Astrocyte (in vitro differentiated cells and primary cell): ENCODE results near the gene KRT73. TPM values are rescaled to one million over a fixed set of nuclear protein-coding genes. Genes with fewer than 3 reads are reported as not detected.

Source experiments
- DNase-seq: peaks from one replicate; pipeline ENCODE4 v3.0.0-alpha.2; 2010; ENCODE audit warnings: low read depth
- FAIRE-seq: peaks from 2 replicates; lab custom pipeline; 2011; peaks lifted over from hg19 to GRCh38; lab: Jason Lieb, UNC
- H2AFZ ChIP-seq: 2 replicates; pipeline ENCODE4 v1.6.0; 2012; ENCODE audit warnings: low read depth, low read length, inconsistent platforms
- H3K27ac ChIP-seq: 2 replicates; pipeline ENCODE4 v1.5.1; 2011; ENCODE audit warnings: low read depth, low read length, inconsistent platforms
- H3K27me3 ChIP-seq: 2 replicates; pipeline ENCODE4 v1.6.0; 2011; ENCODE audit warnings: low read length, inconsistent platforms; ENCODE audit not compliant: insufficient read depth
- H3K36me3 ChIP-seq: 2 replicates; pipeline ENCODE4 v1.5.1; 2011; ENCODE audit warnings: low read length, inconsistent platforms; ENCODE audit not compliant: insufficient read depth
- H3K4me1 ChIP-seq: 2 replicates; pipeline ENCODE4 v1.5.1; 2011; ENCODE audit warnings: low read length, inconsistent platforms; ENCODE audit not compliant: insufficient read depth
- H3K4me2 ChIP-seq: 2 replicates; pipeline ENCODE4 v1.6.0; 2012; ENCODE audit warnings: low read length, inconsistent platforms
- H3K4me3 ChIP-seq: 2 replicates; pipeline ENCODE4 v1.5.1; 2011; ENCODE audit warnings: low read depth, mild to moderate bottlenecking, low read length, inconsistent platforms; ENCODE audit not compliant: insufficient read depth
- H3K79me2 ChIP-seq: 2 replicates; pipeline ENCODE4 v1.6.0; 2012; ENCODE audit warnings: mild to moderate bottlenecking, low read length, inconsistent platforms; ENCODE audit not compliant: insufficient read depth
- H3K9ac ChIP-seq: 2 replicates; pipeline ENCODE4 v1.6.0; 2012; ENCODE audit warnings: mild to moderate bottlenecking, low read length, inconsistent platforms
- H3K9me3 ChIP-seq: 2 replicates; pipeline ENCODE4 v1.5.1; 2012; ENCODE audit warnings: low read depth, mild to moderate bottlenecking, low read length, inconsistent platforms; ENCODE audit not compliant: insufficient read depth
- H4K20me1 ChIP-seq: 2 replicates; pipeline ENCODE4 v1.6.0; 2012; ENCODE audit warnings: low read length, inconsistent platforms; ENCODE audit not compliant: insufficient read depth
- H3K27ac Mint-ChIP-seq: one replicate; pipeline ENCODE4 v1.8.0; 2021; ENCODE audit warnings: mild to moderate bottlenecking, mixed read lengths; ENCODE audit not compliant: unreplicated experiment
- H3K27me3 Mint-ChIP-seq: one replicate; pipeline ENCODE4 v1.8.0; 2021; ENCODE audit warnings: low read depth, mixed read lengths; ENCODE audit not compliant: unreplicated experiment
- H3K36me3 Mint-ChIP-seq: one replicate; pipeline ENCODE4 v1.8.0; 2021; ENCODE audit warnings: low read depth, mixed read lengths; ENCODE audit not compliant: unreplicated experiment
- H3K4me1 Mint-ChIP-seq: one replicate; pipeline ENCODE4 v1.8.0; 2021; ENCODE audit warnings: low read depth, mixed read lengths; ENCODE audit not compliant: unreplicated experiment
- H3K4me3 Mint-ChIP-seq: one replicate; pipeline ENCODE4 v1.8.0; 2021; ENCODE audit warnings: mild to moderate bottlenecking, moderate library complexity, mixed read lengths; ENCODE audit not compliant: unreplicated experiment
- H3K9me3 Mint-ChIP-seq: one replicate; pipeline ENCODE4 v1.8.0; 2021; ENCODE audit warnings: mild to moderate bottlenecking, mixed read lengths; ENCODE audit not compliant: unreplicated experiment
- EZH2 ChIP-seq: IDR thresholded peaks from 2 replicates; pipeline ENCODE4 v1.6.1; 2012; ENCODE audit warnings: mild to moderate bottlenecking, low read length, inconsistent platforms; ENCODE audit not compliant: insufficient read depth
- total RNA-seq: library from RNA; stranded (reverse); gene quantifications from 2 replicates; pipeline ENCODE4 v1.2.1, GENCODE V29; 2021
- TF ChIP-seq, protein P1 (sequence below): IDR thresholded peaks from 2 replicates; pipeline ENCODE4 v1.5.1; 2011; ENCODE audit warnings: low read depth, mild to moderate bottlenecking, inconsistent platforms, low read length, moderate library complexity; ENCODE audit not compliant: insufficient read depth

The KRT73 gene
- total RNA-seq, 1 donor from 2014 or later = not detected

DNA sequence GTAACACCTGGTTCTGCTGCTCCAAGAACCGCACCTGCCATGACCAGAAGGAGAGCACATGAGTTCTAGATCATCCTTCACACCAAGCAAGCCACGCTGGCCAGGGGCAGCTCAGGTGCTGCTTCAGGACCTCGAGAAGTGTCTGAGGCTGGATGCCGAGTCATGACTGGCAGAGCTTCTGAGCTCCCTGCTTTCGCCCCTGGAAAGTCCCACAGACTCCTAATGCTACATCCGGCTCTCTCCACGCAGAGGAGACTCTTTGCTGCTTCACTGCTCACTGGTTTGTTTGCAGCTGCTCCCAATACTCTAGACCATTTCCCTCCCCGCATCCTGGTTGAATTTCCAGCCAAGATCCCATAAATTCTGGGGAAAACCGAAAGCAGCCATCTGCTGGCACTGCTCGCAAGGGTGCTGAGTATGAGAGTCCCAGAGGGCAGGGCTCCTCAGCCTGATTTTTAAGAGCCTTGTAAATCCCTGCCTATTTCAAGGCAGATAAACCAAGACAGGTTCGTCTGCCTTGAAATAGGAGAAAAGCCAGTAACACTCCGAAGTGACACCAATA lies 32.2 kb upstream of the KRT73 start:
- peaks cover 19% of the 10 kb centered on the region for H3K27me3 ChIP-seq
- DNase-seq (no peak), FAIRE-seq (no peak)
- H3K4me2 ChIP-seq = no peak overlapping the region
- Mint-ChIP-seq H3K36me3 (no peaks in the 10 kb centered on the region), H3K4me3 (no peak overlapping the region), H3K4me1 (no peaks in the 10 kb centered on the region), H3K27ac (no peak overlapping the region), H3K9me3 (no peaks in the 10 kb centered on the region), H3K27me3 (peaks cover 53% of the 10 kb centered on the region)
- H3K4me1 ChIP-seq = no peaks in the 10 kb centered on the region
- no peak overlapping the region for H3K4me3 ChIP-seq
- no peaks in the 10 kb centered on the region for H3K36me3 ChIP-seq
- no peak overlapping the region for H2AFZ ChIP-seq
- TF ChIP-seq EZH2 = no peak
- TF ChIP-seq, protein P1, sequence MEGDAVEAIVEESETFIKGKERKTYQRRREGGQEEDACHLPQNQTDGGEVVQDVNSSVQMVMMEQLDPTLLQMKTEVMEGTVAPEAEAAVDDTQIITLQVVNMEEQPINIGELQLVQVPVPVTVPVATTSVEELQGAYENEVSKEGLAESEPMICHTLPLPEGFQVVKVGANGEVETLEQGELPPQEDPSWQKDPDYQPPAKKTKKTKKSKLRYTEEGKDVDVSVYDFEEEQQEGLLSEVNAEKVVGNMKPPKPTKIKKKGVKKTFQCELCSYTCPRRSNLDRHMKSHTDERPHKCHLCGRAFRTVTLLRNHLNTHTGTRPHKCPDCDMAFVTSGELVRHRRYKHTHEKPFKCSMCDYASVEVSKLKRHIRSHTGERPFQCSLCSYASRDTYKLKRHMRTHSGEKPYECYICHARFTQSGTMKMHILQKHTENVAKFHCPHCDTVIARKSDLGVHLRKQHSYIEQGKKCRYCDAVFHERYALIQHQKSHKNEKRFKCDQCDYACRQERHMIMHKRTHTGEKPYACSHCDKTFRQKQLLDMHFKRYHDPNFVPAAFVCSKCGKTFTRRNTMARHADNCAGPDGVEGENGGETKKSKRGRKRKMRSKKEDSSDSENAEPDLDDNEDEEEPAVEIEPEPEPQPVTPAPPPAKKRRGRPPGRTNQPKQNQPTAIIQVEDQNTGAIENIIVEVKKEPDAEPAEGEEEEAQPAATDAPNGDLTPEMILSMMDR = no peak
- H3K9ac ChIP-seq = no peak overlapping the region
- no peaks in the 10 kb centered on the region for H3K79me2 ChIP-seq
- no peaks in the 10 kb centered on the region for H4K20me1 ChIP-seq
- H3K9me3 ChIP-seq = no peaks in the 10 kb centered on the region
- H3K27ac ChIP-seq = no peak overlapping the region

DNA sequence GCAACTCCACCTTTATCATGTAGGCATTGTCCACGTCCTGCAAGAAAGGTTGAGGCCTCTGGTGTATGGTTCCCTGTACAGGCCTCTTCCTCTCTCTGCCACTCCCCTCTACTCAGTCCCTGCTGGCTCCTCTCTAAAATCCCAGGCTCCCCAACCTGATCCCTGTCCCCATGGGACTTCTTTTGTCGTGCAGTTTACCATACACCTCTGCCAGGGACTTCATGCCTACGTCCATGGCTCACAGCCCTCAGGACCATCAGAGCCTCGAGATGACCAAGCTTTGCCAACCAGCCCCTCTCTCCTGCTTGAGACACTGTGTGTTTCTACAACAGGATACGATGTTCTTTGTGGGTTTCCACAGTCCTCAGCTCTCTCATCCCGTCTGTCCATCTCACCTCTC lies 30.7 kb upstream of the KRT73 start:
- peak overlapping the region; percentile 27 for H3K27ac Mint-ChIP-seq
- Histone ChIP-seq H3K27me3 (peaks cover 11% of the 10 kb centered on the region), H2AFZ (no peak overlapping the region), H3K79me2 (no peaks in the 10 kb centered on the region), H3K27ac (no peak overlapping the region), H3K4me1 (no peaks in the 10 kb centered on the region), H3K4me2 (no peak overlapping the region), H3K9ac (no peak overlapping the region), H3K4me3 (no peak overlapping the region), H3K36me3 (no peaks in the 10 kb centered on the region), H3K9me3 (no peaks in the 10 kb centered on the region), H4K20me1 (no peaks in the 10 kb centered on the region)
- TF ChIP-seq, protein P1 = no peak
- TF ChIP-seq EZH2 = no peak
- no peaks in the 10 kb centered on the region for H3K9me3 Mint-ChIP-seq
- H3K4me1 Mint-ChIP-seq = no peaks in the 10 kb centered on the region
- peaks cover 64% of the 10 kb centered on the region for H3K27me3 Mint-ChIP-seq
- no peak overlapping the region for H3K4me3 Mint-ChIP-seq
- FAIRE-seq = no peak
- H3K36me3 Mint-ChIP-seq = no peaks in the 10 kb centered on the region
- DNase-seq = no peak

DNA sequence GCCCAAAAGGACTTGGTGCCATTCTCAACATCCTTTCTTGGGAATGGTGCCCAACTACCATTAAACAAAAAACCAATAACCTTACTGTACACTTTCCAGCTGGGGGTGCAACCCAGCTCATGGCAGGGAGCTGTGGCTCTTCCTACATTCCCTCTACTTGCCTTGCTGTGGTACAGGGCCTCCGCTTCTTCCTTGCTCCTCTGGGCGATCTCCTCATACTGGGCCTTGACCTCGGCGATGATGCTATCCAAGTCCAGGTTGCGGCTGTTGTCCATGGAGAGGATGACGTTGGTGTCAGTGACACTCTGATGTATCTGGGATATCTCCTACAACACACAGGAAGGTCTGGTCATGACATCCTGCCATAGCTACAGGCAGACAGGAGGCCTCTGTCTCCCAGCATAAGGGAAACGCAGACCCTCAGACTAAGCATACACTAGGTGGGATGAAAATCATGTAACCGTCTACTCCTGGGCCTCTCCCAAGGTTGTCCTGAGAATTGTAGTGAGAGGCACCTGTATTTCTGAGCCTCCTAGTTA lies 29.7 kb upstream of the KRT73 start:
- H3K4me1 Mint-ChIP-seq = no peaks in the 10 kb centered on the region
- H3K9me3 Mint-ChIP-seq = no peaks in the 10 kb centered on the region
- H3K4me3 Mint-ChIP-seq = no peak overlapping the region
- DNase-seq = no peak
- no peaks in the 10 kb centered on the region for H3K36me3 Mint-ChIP-seq
- H3K27me3 Mint-ChIP-seq = peaks cover 65% of the 10 kb centered on the region
- no peak overlapping the region for H3K9ac ChIP-seq
- H3K4me2 ChIP-seq = no peak overlapping the region
- no peak overlapping the region for H3K27ac ChIP-seq
- no peaks in the 10 kb centered on the region for H4K20me1 ChIP-seq
- no peak overlapping the region for H3K4me3 ChIP-seq
- FAIRE-seq = no peak
- H3K79me2 ChIP-seq = no peaks in the 10 kb centered on the region
- H3K27me3 ChIP-seq = peaks cover 12% of the 10 kb centered on the region
- no peak overlapping the region for H3K27ac Mint-ChIP-seq
- no peak overlapping the region for H2AFZ ChIP-seq
- no peaks in the 10 kb centered on the region for H3K4me1 ChIP-seq
- no peaks in the 10 kb centered on the region for H3K9me3 ChIP-seq
- TF ChIP-seq, protein P1 = no peak
- no peak for TF ChIP-seq EZH2
- H3K36me3 ChIP-seq = no peaks in the 10 kb centered on the region
